Measurements from ENCODE around the gene NTHL1. TPM values are rescaled to one million over a fixed set of nuclear protein-coding genes. Genes with fewer than 3 reads are reported as not detected.

The NTHL1 gene
- total RNA-seq, 1 experiment from 2014 or later, result 52.0 TPM

- Histone ChIP-seq H2BK20ac (ENCODE audit: low read depth, low read length, poor library complexity, severe bottlenecking) (no peak overlapping the region), H3K4me1 (ENCODE audit: insufficient read depth, low read length) (0 out of 2 replicates have a peak, but pooled peaks cover 3% of the 10 kb centered on the region), H4K20me1 (ENCODE audit: control insufficient read depth, insufficient read depth, insufficient read length) (no peaks in the 10 kb centered on the region), H3K9ac (ENCODE audit: extremely low read depth, insufficient read length, low read length) (peak overlapping the region; percentile 46), H2AFZ (ENCODE audit: low read length) (no peak overlapping the region), H4K5ac (ENCODE audit: insufficient read length, low read depth, low read length) (no peak overlapping the region), H2BK120ac (ENCODE audit: low read depth, low read length, poor library complexity, severe bottlenecking) (no peak overlapping the region), H3K4ac (ENCODE audit: low read depth, low read length) (no peak overlapping the region), H3K9me3 (ENCODE audit: control insufficient read depth, low read depth, low read length) (no peaks in the 10 kb centered on the region), H4K91ac (ENCODE audit: insufficient read length, low read depth, low read length) (no peak overlapping the region), H2BK12ac (ENCODE audit: insufficient read length, low read depth, low read length) (no peak overlapping the region), H3K79me2 (ENCODE audit: insufficient read depth, low read length) (no peaks in the 10 kb centered on the region), H3K79me1 (ENCODE audit: insufficient read depth, low read depth, low read length, poor library complexity, severe bottlenecking) (no peaks in the 10 kb centered on the region), H3K23ac (ENCODE audit: insufficient read length, low read depth, low read length) (no peak overlapping the region), H2BK5ac (ENCODE audit: insufficient read length, low read length) (no peak overlapping the region), H3K23me2 (ENCODE audit: insufficient read length, low read depth, low read length, poor library complexity, severe bottlenecking) (peaks cover 11% of the 10 kb centered on the region), H3K56ac (ENCODE audit: insufficient read length, low read depth, low read length) (no peak overlapping the region), H2BK15ac (ENCODE audit: low read depth, low read length) (no peak overlapping the region), H3K18ac (ENCODE audit: insufficient read length, low read depth, low read length) (no peak overlapping the region), H3K4me2 (ENCODE audit: insufficient read depth, insufficient read length, low read length) (peak overlapping the region; percentile 82), H3T11ph (ENCODE audit: low read length) (no peak overlapping the region), H3K27me3 (ENCODE audit: insufficient read depth, low read length) (no peaks in the 10 kb centered on the region), H3K14ac (ENCODE audit: insufficient read depth, low read length) (no peak overlapping the region; the same call in 1 of the 2 replicates), H4K8ac (replicated peaks; ENCODE audit: insufficient read length, low read depth, low read length) (no peak overlapping the region), H3K27ac (ENCODE audit: insufficient read length, low read depth, low read length) (no peak overlapping the region), H2AK5ac (ENCODE audit: insufficient read length, low read length) (no peak overlapping the region)
- Mint-ChIP-seq H3K4me3 (peak overlapping the region; percentile 89 to 95), H3K27me3 (ENCODE audit: low read depth) (no peaks in the 10 kb centered on the region), H3K4me1 (peaks cover 10 to 18% of the 10 kb centered on the region in 2 experiments), H3K27ac (no peak overlapping the region), H3K9me3 (no peaks in the 10 kb centered on the region), H3K36me3 (ENCODE audit: insufficient read depth in 1 of 3, low read depth in 3 of 3) (peaks cover 4 to 18% (median 17%) of the 10 kb centered on the region in 3 experiments; a peak in 4 of 7 replicates)
- no peak for TF ChIP-seq CTCF (conservative IDR thresholded peaks at IDR 0.05)
- no CpG with 5 or more reads among the region's 8 CpGs for WGBS (ENCODE audit: extremely low coverage, insufficient read length, low lambda C conversion rate)
- no peak for DNase-seq
These were observed 723 bp downstream of the NTHL1 start for GRCh38 chr16:2046893-2047329.
